ENCODE results near the gene WNT3A.

WNT3A gene

DNA sequence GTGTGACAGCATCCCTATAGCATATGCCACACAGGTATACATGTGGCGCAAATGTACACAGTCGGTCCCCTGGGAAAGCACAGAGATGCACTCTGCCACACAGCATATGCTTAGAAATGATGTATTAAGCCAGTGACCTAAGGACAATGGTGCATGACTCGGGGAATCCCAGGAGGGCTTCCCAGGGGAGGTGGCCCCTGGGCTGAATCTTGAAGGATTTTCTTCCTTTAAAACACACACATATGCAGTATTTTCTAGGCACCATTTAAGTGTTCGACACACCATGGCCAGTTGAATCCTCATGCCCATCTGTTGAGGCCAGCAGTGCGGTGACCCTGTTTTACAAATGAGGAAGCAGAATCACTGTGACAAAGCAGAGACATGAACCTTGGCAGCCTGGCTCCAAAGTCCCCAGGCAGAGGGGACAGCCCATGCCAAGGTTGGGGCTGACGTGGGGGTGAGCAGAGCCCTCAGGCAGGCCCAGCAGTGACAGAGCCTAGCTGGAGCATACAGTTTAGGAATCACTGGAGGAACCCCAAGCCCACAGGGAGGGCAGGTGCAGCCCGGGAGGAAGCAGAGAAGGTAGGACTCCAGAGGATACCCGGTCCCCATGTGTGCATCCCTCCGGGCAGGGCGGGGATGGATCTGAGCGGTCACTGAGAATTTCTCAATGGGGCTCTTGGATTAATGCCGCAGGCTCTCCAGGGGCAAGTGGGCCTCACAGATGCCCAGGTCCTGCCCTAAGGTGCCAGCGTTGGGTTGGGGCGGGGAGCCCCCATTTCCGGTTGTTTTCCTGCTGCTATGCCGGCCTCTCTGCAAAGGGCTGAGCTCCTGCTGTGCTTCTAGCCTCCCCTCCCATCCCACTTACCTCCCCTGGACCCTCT is 28.4 kb downstream of the WNT3A start:
- FAIRE-seq = no peak

DNA sequence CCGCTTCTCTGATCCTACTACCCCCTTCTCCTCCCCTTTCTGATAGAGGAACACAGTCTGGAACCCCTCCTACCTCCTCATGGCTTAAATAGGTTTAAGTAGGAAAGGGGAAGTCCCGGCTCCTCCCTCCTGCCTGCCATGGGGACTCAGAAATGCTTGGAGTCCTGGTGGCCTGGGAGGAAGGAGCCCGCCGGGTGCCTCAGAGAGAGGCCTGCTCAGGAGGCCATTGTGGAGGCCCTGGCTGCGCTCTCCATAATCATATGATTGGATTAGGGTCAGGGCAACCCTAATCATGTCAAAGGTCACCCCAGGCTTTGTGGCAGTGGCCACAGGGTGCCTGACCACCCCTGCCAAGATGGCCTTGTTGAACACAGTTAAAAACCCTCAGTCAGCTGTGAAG is 29.0 kb downstream of the WNT3A start:
- FAIRE-seq = no peak

DNA sequence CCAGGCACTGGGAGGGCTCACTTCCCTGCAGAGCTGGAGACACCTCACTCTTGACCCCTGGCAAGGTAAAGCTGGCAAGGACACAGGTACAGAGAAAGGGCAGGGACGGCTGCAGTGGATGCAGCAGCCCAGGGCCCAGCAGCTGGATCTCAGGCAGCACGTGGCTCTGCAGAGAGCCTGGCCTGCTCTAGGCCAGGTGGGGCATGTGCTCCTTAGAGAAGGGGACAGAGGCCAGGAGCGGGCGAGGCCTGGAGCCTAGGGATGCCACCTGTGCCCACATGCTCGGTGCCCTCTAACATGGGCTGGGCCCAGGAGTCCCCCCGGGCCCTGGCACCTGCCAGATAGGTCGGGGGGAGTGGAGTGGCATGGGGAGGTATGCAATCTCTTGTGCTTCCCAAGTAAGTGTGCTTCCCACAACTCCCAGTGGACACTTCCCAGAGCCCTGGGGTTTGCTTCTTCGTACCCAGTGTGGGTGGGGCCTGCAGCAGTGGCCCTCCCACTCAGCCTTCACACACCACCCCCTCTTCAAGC is 30.0 kb downstream of the WNT3A start:
- FAIRE-seq = no peak

DNA sequence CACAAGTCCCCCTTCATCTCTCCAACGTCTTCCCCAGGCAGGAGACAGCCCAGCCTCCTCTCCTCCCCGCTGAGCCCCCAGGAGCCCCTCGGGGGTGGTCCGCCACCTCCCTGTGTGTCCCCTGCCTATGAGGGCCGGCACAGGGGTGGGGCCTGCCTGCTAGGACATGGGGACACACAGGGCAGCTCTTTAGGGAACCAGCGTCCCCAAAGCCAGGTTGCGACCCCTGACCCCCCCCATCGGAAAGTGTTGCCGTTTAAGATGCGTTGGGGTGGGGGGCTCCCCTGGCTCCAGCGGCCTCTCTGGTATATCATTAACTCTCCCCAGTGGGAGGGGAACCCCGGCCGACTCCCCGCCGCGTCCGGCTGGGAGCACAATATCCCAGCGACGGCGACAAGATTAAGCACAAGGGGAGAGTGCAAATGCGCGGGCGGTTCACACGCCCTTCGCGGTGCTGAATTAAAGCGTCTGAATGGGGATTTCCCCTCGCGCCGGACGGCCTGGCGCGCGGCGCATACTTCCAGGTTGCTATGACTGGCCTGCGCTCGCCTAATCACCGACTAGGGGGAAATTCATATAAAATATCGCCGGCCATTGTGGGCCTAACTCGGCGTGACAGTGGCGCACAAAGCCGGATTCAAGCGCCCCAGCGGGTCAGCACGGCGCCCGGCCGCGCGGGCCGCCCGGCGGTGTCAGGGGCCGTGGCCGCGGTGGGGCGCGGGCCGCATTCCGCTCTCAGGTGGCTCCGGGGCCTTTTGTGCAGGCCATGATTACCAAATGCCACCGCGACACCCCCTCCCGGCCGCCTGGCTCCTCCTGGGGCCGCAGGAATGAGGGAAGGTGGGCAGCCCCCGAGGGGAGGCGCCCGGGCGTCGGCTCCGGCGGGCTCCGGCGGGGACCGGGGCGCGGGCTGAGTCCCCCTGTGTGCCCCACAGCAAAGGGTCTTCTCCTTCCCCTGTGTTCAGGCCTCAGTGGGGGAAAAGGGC is 30.9 kb downstream of the WNT3A start:
- FAIRE-seq = no peak

DNA sequence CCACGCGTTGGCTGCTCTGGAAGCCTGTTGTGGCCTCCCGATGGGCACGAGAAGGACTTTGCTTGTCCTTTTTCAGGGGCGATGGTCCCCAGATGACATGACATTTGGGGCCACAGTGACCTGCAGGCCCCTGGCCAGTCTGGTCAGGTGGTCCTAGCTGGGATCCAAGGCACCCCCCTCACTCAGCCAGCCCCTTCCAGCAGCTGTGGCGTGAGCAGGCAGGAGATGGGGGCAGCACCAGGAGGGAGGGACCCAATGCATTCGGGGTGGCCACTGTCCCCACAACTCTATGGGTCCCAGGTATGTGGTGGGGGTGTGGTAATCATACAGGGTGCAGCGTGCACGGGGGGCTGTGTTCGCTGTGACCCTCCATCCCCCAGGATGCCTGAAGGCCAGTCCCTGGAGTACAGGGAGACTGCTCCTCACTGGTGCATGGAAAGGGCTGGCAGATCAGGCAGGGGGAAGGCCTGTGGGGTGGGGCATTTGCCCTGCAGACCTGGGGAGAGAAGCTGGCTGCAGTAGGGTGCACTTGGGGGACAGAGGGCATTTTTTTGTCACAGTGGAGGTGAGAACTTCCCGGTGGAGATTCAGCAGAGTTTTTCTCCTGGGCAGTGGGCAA is 31.7 kb downstream of the WNT3A start:
- FAIRE-seq = no peak

DNA sequence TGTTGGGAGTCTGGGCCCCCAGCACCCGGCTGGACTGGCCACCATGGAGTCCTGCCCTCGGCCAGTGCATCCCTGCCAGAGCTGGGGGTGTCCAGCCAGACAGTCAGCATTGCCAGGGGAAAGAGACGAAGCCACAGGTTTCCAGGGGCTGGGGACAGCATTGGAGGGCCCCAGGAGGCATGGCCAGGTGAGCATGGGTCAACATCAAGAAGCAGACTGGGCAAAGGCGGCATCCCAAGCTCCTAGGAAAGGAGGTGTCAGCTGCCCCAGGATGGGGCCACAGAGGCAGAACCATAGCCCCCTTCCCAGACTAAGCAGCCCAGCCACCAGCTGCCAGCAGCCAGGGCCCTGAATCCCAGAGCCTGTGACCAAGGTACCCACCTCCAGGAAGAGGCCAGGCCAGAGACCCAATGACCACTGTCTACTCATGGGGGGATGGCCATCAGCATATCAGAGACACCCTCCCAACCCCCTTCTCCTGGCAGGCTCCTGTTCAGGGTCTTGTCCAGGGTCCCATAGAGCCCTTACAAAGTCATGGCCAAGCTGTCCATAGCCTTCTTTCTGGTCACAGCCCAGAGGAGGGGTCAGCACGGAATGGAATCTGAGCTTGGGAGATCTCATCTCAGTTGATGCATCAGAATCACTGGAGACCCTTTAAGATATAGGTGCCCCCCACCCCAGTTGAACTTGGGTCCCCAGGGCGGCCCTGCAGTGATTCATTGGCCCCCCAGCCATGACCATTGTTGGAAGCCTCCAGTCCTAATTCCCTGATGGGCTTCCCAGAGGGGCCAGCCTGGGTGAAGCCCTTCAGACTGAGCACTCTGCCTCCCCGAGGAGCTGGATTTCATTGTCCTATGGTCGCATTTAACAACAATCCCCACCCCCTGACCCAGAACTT is 32.5 kb downstream of the WNT3A start:
- FAIRE-seq = no peak

DNA sequence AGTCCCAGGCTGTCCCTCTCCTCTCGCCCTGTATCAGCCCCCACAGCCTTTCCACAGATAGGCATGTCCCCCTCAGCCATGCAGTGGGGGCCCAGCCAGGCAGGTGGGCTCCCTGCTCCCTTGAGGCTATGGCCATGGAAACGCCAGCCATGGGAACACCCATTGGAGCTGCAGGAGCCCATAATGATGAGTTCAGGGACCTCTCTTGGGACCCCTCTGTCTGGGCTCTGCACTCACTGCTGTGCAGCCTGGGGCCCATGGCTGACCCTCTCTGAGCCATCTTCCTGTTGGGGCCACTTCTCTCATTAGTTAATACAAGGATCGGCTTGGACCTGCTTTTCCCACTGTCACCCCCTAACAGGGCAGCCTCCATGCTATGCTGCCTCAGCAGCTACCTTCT is 33.2 kb downstream of the WNT3A start:
- FAIRE-seq = no peak

DNA sequence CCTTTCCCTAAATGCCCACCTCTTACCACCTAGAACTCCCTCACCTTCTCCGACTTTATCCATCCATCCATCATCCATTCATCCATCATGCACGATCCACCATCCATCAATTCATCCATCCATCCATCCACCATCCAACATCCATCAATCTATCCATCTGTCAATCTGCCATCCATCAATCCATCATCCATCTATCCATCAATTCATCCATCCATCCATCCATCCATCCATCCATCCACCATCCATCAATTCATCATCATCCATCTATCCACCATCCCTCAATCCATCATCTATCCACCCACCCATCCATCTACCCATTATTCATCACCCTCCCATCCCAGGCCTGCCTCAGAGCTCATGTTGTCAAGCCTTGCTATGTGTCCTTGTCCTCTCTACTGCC is 34.5 kb downstream of the WNT3A start:
- FAIRE-seq = no peak

DNA sequence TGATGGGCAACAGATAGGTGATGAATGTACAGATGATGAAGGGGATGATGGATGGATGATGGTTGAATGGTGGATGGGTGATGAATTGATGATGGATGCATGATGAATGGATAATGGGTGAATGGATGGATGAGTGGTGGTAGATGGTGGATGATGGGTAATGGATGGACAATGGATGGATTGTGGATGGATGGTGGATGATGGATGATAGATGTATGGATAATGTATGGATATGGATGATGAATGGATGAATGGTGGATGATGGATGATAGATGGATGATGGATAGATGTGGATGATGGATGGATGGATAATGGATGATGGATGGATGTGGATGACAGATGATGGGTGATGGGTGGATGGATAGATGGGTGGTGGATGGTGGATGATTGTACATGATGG is 35.7 kb downstream of the WNT3A start:
- no peak for FAIRE-seq

DNA sequence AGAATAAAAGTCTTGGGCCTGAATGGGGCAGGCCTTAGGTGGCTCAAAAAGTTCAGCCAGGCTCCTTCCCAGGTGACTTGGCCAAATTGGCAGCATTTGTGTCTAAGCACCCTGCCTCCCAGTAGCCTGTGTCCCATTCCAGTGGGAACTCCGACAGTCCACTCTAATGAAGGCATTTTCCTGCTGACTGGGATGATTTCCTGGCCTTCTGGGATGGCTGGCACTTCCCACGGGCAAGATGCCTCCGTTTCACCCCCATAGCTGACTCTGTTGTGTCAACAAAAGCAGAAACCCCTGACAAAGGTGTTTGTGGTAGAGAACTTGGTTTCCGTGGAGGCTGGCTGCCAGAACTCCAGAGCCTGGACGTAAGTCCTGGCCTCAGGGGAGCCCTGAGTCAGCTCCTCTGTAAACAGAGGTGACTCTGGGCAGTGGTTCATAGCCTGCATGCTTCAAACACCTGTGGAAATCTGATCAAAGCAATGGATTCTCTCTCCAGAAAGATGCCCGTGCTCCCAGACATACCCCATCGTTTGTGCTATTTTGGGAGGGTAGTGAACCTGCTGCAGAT is 36.6 kb downstream of the WNT3A start:
- FAIRE-seq = no peak

DNA sequence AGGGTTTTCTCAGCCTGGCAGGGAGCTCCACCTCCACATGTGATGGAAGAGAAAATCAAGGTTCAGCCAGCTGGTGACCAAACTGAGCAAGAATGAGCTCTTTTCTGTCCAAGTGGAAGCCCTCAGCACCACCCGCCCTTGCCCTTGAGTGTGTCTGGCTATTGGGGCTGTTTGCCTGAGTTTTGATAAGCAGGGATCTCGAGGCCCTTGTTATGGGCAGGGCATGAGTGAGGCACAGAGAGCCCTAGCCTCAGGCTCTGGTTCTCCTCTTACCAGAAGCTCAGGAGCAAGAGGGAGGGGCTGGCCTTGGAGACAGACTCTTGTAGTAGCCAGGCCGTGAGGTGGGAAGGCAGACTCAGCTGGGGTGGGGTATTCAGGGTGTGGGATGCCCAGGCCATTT is 38.2 kb downstream of the WNT3A start:
- no peak for FAIRE-seq

DNA sequence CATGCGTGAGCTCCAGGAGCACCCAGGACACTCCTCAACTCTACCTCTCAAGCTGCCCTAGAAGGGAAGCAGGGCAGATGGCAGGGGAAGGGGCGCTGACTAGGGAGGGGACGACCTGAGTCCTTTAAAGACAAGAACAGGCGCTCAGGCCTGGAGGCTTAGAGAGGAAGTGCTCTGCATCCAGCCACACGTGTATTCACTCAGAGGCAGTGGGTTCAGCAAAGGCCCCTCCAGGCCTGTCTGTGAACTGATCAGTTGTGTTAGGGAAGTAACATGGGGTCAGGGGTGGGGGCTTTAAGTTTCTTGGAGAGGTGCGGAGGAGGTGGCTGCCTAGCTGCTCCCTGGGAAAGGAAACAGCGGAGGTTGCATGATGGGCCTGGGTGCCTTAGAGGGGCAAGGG is 38.6 kb downstream of the WNT3A start:
- no peak for FAIRE-seq

DNA sequence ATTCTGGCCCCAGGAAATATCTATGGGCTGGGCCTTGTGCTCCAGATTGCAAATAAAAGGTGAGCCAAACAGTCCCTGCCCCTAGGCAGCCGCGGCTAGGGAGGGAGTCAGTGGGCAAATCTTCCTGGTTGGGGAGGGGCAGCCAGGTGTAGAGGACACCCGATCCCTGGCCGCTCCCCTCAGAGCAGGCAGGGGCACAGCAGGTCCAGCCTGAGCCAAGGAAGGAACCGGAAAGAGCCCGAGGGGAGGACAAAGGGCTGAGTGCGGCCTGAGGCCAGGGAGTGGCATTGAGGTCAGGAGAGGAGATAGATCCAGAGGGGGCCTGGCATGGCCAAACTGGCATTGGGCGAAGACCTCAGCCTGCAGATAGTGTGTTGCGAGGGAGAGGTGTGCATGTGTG is 39.1 kb downstream of the WNT3A start:
- FAIRE-seq = no peak

DNA sequence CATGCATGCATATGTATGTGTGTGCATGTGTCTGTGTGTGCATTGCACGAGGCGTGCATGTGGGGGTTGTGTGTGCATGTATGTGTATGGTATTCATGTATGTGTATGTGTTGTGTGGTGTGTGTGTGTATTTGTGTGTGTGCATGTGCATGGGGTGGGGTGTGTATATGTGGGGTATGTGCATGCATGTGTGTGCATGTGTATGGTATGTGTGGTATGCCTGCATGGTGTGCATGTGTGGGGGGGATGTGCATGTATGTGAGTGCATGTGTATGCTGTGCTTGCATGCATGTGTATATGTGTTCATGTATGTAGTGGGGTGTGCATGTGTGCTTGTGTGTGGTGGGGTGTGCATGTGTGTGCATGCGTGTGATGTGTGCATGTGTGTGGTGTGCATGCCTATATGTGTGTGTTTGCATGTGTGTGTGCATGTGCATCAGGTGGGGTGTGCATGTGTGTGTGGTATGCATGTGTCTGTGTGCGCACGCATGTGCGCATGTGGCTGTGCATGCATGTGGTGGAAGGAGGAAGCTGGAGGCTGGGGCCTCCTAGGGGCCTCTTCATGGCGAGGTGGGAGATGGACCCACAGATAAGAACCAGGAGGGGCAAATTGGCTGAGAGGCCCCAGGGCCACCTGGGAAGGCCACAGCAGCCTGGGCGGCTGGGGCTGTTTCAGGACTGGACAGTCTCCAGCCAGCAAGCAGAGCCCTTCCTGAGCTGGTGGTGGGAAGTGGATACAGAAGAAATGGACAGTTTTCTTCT is 39.8 kb downstream of the WNT3A start:
- no peak for FAIRE-seq

DNA sequence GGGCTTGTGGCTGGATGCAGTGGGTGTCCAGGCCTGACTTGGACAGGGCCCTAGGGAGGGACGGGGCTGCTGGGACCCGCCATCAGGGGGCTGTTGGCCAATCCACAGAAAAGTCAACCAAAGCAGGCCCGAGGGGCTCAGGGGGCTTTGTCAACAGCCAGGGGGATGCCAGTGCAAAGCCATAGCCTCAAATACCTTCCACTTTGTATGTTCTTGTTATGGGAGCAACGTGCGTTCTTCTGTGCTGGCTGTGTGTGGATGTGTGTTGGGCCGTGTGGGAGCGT is 40.3 kb downstream of the WNT3A start:
- no peak for FAIRE-seq

DNA sequence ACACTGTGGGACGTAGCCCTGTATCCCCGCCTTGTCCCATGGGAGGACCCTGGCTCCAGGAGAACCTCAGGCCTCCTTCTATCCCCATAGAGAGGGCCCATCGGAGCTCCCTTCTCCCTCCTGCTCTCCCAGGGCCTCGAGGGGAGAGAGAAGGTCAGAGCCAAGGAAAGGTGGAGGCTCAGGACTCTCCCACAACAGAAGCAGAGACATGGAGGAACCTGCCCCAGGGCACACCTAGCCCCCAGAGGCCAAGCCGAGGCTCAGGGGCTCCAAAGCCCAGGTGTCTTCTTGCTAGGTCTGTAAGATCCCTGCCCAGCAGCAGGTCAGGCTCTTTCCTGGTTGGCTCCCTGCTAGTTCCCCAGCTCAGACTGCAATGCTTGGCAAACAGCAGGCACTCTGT is 41.3 kb downstream of the WNT3A start:
- FAIRE-seq = no peak

DNA sequence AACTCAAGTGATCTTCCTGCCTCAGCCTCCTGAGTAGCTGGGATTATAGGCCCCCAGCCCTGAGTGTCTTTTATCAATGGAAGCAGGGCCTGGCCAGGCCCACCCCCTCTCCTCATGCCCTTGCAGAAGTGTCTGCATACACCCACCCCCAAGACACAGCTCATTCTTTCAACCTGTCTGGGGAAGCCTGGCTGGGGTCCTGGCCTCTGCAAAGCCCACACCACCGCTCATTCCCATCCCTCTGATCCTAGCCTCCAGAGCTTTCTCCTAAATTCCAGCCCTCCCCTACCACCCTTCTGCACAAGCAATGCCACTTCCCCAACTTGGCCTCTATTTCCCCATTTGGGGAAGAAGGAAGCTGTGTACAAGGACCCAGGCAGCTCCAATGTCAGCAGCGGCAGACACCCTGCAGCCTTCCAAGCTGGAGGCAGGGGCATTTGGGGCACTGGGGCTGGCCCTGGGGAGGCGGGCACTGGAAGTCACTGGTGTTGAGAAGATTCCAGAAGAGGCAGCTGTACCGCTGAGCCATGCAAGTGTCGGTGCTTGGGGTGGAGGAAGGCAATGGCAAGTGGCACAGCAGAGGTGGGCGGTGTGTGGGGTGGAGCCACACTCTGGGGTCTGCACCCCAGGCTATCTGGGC is 42.0 kb downstream of the WNT3A start:
- FAIRE-seq = no peak

DNA sequence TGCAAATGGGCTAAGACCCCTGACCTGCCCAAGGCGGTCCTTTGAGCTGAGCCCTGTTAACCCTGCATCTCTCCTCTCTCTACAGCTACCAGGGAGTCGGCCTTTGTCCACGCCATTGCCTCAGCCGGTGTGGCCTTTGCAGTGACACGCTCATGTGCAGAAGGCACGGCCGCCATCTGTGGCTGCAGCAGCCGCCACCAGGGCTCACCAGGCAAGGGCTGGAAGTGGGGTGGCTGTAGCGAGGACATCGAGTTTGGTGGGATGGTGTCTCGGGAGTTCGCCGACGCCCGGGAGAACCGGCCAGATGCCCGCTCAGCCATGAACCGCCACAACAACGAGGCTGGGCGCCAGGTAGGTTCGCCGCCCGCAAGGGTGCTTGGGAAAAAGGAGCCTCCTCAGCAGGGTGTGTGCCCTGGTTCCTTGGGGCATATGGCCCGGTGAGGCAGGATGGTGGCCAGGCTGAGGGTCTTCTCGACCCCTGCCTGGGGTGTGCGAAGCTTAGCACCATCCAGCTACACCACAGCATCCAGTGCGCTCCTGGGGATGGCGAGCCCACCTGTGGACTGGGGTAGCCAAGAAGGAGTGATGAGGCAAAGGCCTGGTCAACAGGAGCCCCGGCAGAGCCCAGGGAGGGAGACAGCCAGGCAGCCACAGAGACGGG is 43.9 kb downstream of the WNT3A start:
- no peak for FAIRE-seq

DNA sequence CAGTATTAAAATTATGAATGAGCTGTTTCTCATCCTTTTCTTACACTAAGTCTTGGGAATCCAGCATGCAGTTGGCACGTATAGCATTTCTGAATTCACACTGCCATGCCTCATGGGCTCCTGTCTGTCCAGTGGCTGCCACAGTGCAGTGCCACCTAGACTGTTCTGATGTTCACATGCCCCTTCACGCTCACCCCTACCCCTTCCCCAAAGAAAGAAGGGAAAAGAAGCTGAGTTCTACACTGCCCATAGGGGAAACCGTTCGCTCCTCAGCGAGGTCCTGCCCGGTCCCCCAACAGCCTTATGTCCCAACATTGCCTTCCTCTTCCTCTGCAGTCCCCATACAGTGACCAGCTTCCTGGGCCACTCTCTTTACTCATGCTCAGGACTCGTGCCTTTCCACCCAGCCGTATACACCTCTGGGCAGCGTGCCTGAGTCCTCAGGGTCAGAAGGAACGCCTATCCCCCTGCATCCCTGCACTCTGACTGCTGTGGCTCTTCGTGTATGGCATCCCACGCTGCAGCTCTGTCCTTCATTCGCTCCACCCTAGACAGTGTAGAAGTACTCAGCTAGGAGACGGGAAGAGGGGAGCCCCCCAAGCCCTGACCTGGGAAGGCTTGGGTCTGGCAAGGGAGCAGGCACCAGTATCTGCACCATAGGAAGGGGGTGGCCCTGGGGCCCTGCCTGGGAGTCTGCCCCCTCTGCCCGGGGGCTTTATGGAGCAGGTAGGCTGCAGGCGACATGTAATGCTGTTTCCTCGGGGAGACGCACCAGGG is 51.6 kb downstream of the WNT3A start:
- no peak for FAIRE-seq

Measured in endometrium (tissue), 2 donors.